Effector CD8-positive, alpha-beta T cell (primary cell): ENCODE data around the gene CCDC185.

Experiments
- DNase-seq: peaks from one replicate; lab custom pipeline; 2025; lab: John Stamatoyannopoulos, UW

Gene CCDC185

GRCh38 chr1:223430236-223430635 is 37.0 kb downstream of the CCDC185 start:
- DNase-seq, result no peak

DNA sequence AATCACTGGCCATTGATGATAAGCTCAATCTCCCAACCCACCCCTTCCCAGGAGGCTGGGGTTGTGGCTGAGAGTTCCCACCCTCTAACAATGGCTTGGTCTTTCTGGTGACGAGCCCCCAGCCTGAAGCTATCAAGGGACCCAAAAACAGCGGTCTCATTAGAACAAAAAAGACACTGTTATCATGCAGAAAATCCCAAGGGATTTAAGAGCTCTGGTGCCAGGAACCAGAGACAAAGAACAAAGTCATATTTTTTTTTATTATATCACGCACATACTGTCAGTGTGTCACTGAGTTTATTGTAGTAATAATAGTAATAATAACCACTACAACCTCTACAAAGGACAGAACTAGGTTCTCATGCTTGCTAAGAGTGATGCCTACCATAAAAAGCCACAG is 43.9 kb downstream of the CCDC185 start:
- DNase-seq, result no peak

DNA sequence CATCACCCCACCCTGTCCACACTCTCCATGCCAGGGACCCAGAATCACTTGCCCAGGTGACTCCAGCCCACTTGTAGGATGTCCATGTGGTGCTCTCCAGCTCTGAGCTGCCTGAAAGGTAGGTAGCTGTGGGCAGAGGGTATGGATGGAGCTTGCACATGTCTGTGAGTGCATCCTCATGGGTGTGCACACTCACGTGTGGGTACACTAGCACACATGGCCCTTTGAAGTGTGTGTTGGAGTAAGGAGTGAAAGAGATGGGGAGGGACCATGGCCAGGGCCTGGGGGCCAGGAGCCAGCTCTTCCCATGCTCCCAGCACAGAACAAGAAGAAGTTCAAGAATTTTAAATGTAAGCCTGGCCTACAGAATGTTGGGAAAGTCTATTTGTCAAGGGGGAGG is 50.2 kb downstream of the CCDC185 start:
- DNase-seq, result no peak

DNA sequence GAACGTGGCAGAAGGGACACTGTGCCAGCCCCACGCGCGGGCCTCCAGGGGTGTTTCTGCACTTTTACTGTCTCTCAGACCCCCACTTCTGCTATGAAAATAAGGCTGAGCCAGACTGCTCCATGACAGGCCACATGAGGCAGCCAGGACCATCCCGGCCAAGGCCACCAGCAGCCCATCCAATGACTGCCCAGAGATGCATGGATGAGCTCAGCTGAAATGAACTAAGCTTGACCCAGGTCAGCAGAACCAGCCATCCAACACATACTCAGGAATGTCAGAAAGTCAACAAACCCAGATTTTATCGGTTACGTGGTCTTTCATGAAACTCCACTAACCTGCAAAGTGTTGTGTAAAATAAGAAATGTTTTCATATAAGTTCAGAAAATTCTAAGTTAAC is 51.2 kb downstream of the CCDC185 start:
- DNase-seq, result no peak
